Ishikawa (cell line): ENCODE results near the gene BABAM2.

Experiments used
- CEBPB ChIP-seq: IDR thresholded peaks from 2 replicates; pipeline ENCODE4 v1.6.1; 2012
- CREB1 ChIP-seq: IDR thresholded peaks from 2 replicates; pipeline ENCODE4 v1.6.1; 2012; ENCODE audit warnings: low read depth
- EGR1 ChIP-seq: IDR thresholded peaks from 2 replicates; pipeline ENCODE4 v1.6.1; 2012
- EP300 ChIP-seq: IDR thresholded peaks from 2 replicates; pipeline ENCODE4 v1.6.1; 2012; ENCODE audit warnings: borderline replicate concordance
- FOXM1 ChIP-seq: IDR thresholded peaks from 2 replicates; pipeline ENCODE4 v1.6.1; 2012; ENCODE audit warnings: low read depth, borderline replicate concordance
- MAX ChIP-seq: IDR thresholded peaks from 2 replicates; pipeline ENCODE4 v1.6.1; 2012
- NFIC ChIP-seq: IDR thresholded peaks from 2 replicates; pipeline ENCODE4 v1.6.1; 2012
- RAD21 ChIP-seq: IDR thresholded peaks from 2 replicates; pipeline ENCODE4 v1.6.1; 2012; ENCODE audit warnings: low read depth
- REST ChIP-seq: IDR thresholded peaks from 2 replicates; pipeline ENCODE4 v1.6.1; 2012; ENCODE audit warnings: low read depth, mild to moderate bottlenecking
- TAF1 ChIP-seq: IDR thresholded peaks from 2 replicates; pipeline ENCODE4 v1.6.1; 2012; ENCODE audit warnings: low read depth, mild to moderate bottlenecking
- TCF12 ChIP-seq: IDR thresholded peaks from 2 replicates; pipeline ENCODE4 v1.6.1; 2012; ENCODE audit warnings: low read depth
- TEAD4 ChIP-seq: IDR thresholded peaks from 2 replicates; pipeline ENCODE4 v1.6.1; 2012
- USF1 ChIP-seq: IDR thresholded peaks from 2 replicates; pipeline ENCODE4 v1.6.1; 2012
- YY1 ChIP-seq: IDR thresholded peaks from 2 replicates; pipeline ENCODE4 v1.6.1; 2012; ENCODE audit warnings: low read depth
- ZBTB7A ChIP-seq: IDR thresholded peaks from 2 replicates; pipeline ENCODE4 v1.6.1; 2012; ENCODE audit warnings: low read depth

The BABAM2 gene

GRCh38 chr2:28348149-28348567 lies 457.6 kb downstream of the BABAM2 start:
- TF ChIP-seq TEAD4 = no peak
- TF ChIP-seq EP300 = no peak
- TF ChIP-seq CEBPB = no peak
- TF ChIP-seq FOXM1 = no peak
- no peak for TF ChIP-seq CREB1
- TF ChIP-seq REST = no peak
- no peak for TF ChIP-seq TAF1
- no peak for TF ChIP-seq TCF12

- TF ChIP-seq FOXM1 (no peak), NFIC (no peak), CREB1 (no peak), ZBTB7A (no peak), TAF1 (no peak), TEAD4 (no peak), TCF12 (no peak), REST (no peak), YY1 (no peak), USF1 (no peak), CEBPB (no peak), EGR1 (no peak), EP300 (no peak), RAD21 (no peak), MAX (no peak)
Measured at GRCh38 chr2:28348921-28349320, 458.4 kb downstream of the BABAM2 start.

- no peak for TF ChIP-seq TEAD4
- no peak for TF ChIP-seq EP300
- TF ChIP-seq MAX = no peak
- TF ChIP-seq USF1 = no peak
- TF ChIP-seq FOXM1 = no peak
- TF ChIP-seq EGR1 = no peak
- TF ChIP-seq TCF12 = no peak
- no peak for TF ChIP-seq RAD21
- no peak for TF ChIP-seq NFIC
- no peak for TF ChIP-seq REST
- no peak for TF ChIP-seq CEBPB
- no peak for TF ChIP-seq CREB1
- no peak for TF ChIP-seq TAF1
- no peak for TF ChIP-seq ZBTB7A
- no peak for TF ChIP-seq YY1
Measured at GRCh38 chr2:28349546-28350165, 459.1 kb downstream of the BABAM2 start.

GRCh38 chr2:28350196-28350595 lies 459.7 kb downstream of the BABAM2 start:
- no peak for TF ChIP-seq NFIC
- TF ChIP-seq EP300 = no peak
- no peak for TF ChIP-seq FOXM1
- TF ChIP-seq TAF1 = no peak
- no peak for TF ChIP-seq MAX
- no peak for TF ChIP-seq EGR1
- TF ChIP-seq YY1 = no peak
- TF ChIP-seq TEAD4 = no peak
- TF ChIP-seq RAD21 = no peak
- no peak for TF ChIP-seq CREB1
- TF ChIP-seq USF1 = no peak
- no peak for TF ChIP-seq CEBPB
- TF ChIP-seq ZBTB7A = no peak
